K562 (cell line): Measurements from ENCODE around the gene PAFAH1B1.
"Not testable (repeated sequence)": the region's sequence is repeated elsewhere in the genome, so short reads cannot be mapped to it uniquely, and the experiment has no call there.

Experiments
- ARID1B ChIP-seq: fragments of 450-650 bp; IDR thresholded peaks from 2 replicates; pipeline ENCODE4 v1.6.1; 2016; ENCODE audit warnings: antibody characterized with exemption, mild to moderate bottlenecking, inconsistent platforms
- BCLAF1 ChIP-seq, 2 experiments: fragments of 450-650 bp in 1 of 2; IDR thresholded peaks; 2 replicates each; pipeline ENCODE4 v1.6.1; 2011 to 2017; ENCODE audit warnings: low read depth in 2 of 2, antibody characterized with exemption in 1 of 2, borderline replicate concordance in 1 of 2, low read length in 1 of 2, mild to moderate bottlenecking in 1 of 2, mixed read lengths in 1 of 2; ENCODE audit not compliant: control insufficient read depth in 1 of 2
- SMAD4 ChIP-seq: fragments of 250-450 bp; sonication (Bioruptor Pico); conservative IDR thresholded peaks from 2 replicates; pipeline ENCODE4 v1.8.0; 2021; ENCODE audit warnings: inconsistent platforms, mild to moderate bottlenecking, moderate library complexity
- ZBTB43 ChIP-seq: sonication (generic); formaldehyde crosslinking; IDR thresholded peaks from 2 replicates; pipeline ENCODE4 v1.8.0; 2023; ENCODE audit warnings: mild to moderate bottlenecking, missing genetic modification reagents

GRCh38 chr17:2660410-2660809, 67.0 kb downstream of the PAFAH1B1 start:
- TF ChIP-seq ZBTB43; SMAD4; BCLAF1 (IDR thresholded peaks at IDR 0.05; ENCODE audit: borderline replicate concordance in 1 of 2, control insufficient read depth in 1 of 2, low read depth in 2 of 2, low read length in 1 of 2); ARID1B: not testable (repeated sequence)
